NK-92 (cell line): ENCODE data around the gene GMFB.

Source experiments
- DNase-seq: peaks from one replicate; lab custom pipeline; 2025; ENCODE audit not compliant: unreplicated experiment; lab: John Stamatoyannopoulos, UW

The GMFB gene

DNA sequence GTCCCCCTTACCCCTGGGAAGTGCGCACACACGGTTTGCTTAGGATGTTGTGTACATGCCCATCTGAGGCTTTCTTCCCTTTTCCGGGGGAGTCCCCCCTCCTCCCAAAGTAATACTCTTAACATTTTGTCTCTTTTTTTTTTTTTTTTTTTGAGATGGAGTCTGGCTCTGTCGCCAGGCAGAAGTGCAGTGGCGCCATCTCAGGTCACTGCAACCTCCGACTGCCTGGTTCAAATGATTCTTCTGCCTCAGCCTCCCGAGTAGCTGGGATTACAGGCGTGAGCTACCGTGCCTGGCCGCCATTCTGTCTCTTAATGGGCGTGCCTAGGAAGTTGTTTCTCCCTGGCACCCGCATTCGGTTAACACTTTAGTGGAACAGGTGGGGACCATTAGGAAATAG, 4.5 kb upstream of the GMFB start:
- DNase-seq, result no peak

DNA sequence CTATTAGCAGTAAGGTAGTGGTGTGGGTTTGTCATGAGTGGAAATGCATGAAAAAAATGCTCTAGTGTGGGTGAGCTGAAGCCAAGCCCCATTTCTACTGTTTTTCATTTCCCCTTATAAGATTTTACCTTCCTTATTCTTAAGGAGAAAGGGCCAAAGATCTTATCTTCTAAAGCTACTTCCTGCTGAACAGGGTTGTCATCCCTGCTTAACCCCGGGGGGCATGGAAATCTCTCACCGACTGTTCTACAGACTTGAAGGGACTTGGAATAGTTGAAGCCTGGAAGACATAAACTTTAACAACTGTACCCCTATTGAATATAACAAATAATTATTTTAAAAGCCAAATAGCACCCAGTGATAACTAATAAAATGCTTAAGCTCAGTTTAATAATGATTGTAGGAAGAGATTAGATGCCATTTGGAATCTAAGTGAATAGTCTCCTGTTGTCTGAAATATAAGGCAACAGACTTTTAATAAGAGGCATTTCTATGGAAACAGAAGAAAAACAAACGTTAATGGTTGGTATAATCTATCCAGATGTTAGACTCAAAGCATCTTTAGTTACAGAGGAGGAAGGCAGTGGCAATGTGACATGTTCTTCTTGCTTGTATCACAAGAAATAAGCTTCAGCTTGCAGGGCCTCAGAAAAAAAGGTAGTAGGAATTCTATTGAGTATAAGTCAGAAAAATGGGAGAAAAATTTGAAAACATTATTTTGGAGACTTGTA, 1.8 kb upstream of the GMFB start:
- no peak for DNase-seq

DNA sequence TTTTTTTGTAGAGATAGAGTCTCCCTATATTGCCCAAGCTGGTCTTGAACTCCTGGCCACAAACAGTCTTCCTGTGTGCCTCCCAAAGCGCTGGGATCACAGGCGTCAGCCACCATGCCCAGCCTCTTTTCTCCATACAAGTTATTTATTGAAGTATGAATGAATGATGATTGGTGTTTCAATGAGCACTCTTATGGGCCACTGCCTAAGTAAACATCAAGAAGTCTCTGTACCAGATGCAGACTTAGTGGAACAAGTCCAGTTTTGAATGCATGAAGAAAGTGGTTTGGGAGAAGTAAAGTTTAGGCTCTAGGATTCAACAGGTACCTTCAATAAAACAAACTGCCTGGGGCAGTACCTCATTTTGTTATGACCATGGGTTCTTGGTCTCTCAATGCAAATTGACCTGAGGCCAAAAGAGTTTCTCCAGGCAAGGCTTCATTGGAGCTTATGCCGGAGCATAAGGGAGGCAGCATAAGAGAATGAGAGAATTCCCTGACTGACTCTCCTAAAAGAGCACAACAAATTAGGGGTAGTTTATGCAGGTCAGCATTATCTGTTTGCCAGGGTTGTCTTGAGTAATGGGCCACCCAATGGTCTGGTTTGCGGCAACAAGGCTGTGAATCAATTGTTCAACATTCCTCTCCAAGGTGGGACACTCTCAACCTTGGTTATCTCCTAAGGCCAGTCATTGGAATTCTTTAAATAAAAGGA, 1.1 kb upstream of the GMFB start:
- DNase-seq, result no peak

DNA sequence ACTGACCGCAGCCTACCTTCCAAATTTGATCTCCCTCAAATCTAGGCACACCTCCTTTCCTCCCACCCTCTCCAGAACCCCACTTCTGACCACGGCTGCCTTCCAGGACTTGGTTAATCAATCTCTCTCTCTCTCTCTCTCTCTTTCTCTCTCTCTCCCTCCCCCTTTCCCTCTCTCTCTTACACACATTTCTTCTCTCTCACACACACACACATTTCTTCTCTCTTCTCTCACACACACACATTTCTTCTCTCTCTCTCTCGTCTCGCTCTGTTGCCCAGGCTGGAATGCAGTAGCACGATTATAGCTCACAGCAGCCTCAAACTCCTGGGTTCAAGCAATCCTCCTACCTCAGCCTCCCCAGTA, 521 bp upstream of the GMFB start:
- DNase-seq, result no peak

DNA sequence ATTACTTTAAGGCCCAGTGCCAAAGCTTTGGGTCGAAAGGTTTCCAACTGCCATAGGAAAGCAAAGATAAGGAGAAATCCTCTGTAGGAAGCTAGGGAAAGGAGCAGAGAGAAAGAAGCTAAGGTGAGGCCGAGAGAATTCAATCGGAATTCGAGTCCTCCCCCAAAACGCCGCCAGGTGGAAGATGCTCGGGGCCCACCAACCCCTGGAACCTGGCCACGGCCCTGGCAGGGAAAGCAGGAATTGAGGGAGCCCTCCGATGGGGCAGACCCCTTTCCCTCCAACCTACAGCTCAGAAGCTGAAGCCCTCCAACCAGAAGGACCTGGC, 498 bp downstream of the GMFB start:
- no peak for DNase-seq

DNA sequence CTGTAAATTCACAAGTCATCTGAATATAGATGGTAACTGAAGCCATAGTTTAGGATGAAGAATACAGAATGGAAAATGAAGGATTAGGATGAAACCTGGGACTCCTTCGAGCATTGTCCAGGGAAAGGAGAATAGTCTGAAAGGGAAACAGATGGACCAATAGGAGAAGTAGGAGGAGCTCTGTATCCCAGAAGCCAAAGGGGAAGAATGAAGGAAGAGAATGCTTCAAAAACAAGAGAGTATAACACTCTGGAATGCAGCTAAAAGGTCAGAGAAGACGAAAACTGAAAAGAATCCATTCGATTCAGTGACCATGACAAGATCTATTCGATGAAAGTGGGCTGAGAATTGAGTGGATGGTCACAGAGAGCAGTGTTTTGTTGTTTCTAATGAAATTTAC, 1.0 kb downstream of the GMFB start:
- DNase-seq, result no peak

DNA sequence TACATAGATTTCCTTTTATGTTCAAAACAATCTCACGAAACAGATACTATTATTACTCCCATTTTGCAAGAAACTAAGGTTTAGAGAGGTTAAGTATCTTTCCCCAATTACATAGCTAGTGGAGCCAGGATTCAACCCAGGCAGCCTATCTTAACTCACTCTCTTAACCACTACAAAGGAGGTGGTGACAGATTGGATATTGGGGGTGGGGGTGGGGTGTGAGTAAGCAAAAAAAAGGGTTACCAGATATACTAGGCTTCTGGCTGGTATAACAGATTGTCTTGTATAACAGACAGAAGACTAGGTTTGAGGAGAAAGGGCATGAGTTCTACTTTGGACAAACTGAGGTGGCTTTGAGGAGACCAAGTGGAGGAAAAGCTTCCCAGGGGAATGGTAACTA, 2.1 kb downstream of the GMFB start:
- DNase-seq, result no peak

DNA sequence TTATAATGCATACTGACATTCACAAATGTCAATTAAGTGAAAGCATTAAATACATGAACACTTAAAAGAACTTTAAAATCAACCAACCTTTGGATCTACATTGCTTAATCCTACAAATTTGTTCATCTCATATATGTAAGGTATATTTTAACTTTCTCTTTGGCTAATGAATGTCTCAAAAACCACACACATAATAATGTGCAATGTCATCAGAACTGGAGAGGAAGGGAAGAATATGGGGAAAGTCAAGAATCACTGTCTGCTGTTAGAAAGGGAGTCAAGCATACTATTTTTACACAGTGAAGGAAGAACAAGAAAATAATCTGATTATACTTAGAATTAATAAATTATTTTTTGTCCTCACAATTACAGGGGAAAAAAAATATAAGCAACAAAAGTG, 4.9 kb downstream of the GMFB start:
- no peak for DNase-seq

DNA sequence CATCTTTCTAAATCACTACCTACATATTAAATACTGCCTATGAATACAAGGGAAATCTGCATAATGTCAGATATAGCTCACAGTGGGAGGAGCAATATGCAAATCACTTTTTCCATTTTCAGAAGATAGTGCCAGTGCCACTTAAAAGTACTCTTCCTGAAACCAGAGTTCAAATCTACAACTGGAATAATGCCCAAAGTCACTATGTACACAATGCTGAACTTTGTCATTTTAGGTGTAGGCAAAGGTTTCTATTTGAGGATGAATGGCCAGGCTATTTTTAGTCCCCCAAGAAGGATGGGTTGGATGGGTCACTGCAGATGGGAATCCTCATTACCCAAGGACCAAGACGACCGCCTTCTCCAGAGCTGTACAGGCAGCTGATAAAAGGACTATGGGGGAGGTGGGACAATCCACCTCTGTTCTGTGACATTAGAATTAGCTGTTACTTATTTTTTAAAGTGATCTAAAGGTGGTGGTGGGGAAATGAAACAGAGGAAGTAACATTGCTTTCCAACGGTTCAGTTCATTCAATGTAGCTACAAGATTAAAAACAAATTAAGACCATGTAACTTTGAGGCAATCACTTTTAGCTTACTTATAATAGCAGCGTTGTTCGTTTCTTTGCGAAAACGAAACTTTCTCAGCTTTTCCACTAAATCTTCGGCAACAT, 5.6 kb downstream of the GMFB start:
- no peak for DNase-seq

DNA sequence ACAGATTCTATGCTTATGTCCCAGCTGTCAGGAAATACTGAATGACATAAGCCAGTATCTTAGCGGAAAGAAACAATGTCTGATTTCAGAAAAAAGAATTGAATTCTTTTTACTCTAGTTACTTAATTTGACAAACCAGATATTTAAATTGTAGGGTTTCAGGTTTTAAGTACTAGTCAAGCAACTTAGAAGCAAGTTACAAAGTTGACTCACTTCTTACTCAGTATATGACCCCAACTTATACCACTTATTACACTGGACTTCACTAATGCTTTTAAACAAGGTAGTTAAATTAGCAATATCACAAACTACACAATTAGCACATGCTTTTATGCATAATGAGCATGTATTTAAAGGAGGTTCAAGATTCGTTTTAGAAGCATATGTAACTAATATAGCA, 7.1 kb downstream of the GMFB start:
- no peak for DNase-seq

DNA sequence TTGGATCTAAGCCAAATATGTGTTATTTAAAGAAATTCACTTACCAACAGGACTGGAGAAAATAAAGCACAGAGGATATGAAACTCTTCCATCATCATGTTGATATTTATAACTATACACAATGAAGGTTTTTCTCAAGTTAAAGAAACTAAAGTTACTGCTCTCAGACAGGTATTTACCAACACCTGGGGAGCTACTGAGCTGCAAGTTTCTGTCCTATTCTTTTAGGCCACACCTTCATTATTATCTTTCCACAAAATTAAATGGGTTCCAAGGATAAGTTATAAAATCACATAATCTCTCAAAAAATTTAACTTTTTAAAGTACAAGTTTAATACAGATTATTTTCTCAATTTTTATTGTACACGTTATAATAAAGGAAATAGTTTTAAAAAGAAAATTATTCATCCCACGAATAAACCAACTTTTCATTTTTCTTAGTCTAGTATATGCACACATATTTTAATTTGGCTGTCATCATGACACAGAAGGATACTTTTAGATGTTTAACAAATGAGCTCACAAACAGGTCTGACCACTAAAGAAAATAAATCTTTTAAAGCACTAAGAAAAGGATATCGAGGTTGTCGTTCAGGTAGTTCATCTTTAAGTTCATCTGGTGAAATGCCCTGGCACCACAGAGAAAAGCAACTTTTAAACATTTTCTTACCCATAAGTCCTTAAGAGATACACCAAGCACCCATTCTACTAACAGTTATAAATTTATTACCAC, 7.8 kb downstream of the GMFB start:
- DNase-seq, result no peak

DNA sequence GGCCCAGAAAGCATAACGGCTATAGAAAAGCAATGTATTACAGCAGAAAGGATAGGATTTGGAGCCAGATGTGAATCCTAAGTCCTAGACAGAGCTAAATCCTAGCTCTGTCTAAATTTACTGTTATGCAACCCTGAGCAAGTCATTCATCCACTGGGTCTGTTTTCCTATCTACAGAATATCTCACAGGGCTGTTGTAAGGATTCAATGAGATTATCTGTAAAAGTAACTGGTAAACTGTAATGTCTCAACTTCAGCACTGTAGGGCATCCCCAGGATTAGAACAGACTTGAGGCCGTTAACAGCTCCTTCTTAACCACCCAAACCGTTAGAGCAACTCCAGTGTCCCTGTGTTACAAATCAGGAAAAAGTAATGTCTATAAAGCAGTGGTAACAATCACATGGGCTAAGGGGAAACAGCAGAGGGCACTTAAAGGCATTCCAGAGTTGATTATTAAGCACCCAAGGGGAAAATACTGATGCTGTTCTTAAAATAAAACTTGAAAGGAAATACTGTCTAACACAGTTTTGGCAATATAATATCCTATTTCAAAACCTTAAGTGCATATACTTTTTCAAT, 10.1 kb downstream of the GMFB start:
- DNase-seq, result no peak

DNA sequence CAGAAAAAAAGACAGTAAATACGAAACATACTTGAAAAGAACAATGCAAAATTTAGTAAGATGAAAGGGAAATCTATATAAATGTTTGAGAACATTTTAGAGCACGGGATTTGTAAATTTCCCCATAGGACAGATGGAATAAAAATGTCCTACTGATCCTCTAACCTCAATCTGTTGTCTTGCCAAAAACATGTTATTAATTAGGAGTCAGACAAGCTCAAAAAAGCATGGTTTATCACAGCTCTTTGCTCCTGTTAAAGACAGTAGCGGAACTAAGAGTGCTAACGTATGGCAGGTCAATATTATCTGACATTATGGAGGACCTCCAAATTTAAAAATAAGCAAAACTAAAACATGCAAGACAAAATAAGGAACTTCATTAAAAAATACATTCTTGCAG, 12.9 kb downstream of the GMFB start:
- DNase-seq, result no peak

DNA sequence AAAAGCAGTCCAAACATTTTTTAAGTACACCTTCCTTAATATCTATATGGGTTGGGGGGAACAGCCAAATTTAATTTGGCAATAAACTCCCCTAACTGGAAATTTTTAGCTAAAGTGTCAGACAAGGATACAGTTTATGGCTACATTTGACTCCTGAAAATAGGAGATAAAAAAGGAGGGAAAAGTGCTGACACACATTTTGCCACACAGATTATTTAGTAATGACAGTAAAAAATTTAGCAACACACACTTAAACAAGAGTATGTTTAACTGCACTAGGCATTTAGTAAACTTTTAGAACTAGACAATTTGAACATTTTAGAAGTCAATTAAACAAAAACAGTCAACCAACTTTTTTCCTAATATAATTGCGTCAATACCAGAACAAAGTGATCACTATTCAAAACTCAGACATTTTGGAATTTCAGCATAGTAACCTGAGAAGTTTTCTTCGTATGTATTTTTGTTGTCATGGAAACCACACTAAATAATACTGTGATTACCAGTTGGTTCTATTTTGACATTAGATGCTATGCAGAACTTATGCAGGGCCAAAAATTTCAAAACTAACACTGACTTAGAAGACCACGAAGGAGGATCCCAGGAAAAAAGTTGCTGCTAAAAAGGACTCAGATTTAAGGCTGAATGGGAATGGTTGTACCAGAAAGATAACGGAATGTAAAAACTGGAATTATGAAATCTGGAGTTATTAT, 13.4 kb downstream of the GMFB start:
- no peak for DNase-seq

DNA sequence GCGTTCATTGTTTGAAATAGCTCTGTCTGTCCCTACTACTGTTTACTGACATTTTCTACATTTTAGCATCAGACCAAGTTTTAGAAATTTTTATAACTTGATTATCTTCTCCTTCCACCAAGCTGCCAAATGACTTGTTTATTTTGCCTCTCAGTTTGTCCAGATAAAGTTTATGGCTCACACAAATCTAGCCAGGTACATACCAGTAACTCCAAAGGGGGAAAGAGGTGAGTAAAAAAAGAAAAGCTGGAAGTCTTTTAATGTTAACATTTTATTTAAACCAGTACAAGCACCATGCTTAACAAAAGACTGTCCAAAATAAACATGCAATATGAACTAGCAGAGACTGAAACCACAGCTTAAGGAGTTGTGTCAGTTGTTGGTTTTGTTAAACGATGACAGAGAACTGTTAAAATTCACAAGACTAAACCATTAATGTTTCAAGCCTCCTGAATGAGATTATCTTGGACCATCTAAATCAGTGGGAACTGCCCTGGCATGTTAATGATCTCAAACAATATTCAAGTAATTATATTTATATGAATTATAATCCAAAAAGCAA, 14.5 kb downstream of the GMFB start:
- DNase-seq, result no peak

DNA sequence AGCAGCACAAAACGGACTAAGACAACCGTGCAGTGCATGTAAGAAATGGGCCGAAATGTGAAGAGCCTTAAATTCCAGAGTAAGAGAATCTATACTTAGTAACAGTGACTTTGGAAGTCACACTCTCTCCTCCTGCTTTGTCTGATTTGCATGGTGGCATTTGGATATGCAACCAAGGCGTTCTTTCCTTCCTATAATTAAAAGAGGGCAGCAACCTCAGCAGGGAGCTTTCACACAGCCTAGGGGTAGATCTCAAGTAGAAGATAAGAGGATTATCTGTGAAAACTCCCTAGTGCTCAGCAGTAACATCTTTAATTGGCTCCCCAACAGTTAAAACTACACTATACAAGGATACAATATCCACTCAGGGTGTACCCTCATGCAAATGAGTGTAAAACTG, 16.5 kb downstream of the GMFB start:
- DNase-seq, result no peak

DNA sequence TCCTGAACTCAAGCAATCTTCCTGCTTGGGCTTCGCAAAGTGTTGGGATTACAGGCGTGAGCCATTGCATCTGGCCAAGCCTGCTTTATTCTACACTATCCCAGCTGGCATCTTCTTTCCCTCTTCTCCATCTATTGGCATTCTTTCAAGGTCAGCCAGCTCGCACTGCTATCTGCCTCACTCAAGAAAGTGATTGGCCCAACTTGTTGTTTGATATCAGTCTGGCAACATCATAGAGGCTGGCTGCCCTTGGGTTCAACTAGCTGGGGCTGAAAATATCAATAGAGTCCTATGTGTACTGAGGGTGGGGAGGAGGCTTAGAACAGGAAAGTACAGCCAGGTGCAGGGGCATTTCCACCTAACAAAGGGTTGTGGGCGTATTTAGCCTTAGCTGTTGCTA, 17.1 kb downstream of the GMFB start:
- no peak for DNase-seq

DNA sequence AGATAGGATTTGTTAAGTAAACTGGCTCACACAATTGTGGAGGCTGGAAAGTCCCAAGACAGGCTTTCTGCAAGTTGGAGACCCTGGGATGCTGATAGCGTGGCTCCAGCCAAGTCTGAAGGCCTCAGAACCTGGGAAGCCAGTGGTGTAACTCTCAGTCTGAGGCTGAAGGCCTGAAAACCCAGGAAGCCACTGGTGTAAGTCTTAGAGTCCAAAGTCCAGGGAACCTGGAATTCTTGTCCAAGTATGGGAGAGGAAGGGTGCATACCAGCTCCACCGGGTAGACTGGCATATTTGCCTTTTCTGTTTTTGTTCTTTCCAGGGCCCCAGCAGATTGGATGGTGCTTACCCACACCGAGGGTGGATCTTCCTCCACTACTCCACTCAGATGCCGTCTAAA, 18.1 kb downstream of the GMFB start:
- DNase-seq, result no peak

DNA sequence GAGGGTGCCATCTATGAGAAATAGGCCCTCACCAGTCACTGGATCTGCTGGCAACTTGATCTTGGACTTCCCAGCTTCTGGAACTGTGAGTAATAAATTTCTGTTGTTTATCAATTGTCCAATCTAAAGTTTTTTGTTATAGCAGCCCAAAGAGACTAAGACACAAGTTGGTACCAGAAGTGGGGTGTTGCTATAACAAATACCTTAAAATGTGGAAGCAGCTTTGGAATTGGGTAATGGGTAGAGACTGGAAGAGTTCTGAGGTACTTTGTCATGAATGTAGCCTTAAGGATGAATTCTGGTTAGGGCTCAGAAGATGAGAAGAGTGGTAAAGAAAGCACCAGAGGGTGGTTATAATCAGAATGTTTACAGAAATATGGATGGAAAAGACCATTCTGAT, 21.5 kb downstream of the GMFB start:
- no peak for DNase-seq

DNA sequence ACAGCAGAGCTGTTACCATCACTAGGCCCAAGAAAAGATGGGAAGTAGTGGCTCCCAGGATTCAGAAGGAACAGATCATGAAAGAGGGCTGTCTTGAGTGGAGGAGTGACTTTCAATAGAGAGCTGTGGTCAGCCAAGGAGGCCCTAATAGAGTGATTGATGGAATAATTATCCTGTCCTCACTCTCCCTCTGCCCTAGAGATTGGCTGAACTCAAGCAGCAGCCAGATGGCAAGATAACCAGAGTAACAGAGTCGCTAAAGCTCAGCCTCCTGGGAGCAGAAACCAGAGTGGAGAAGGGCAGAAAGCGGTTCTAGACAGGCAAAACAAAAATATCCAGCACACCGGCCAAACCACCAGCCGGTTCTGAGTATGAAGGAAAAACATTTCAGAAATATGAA, 23.1 kb downstream of the GMFB start:
- DNase-seq, result no peak

DNA sequence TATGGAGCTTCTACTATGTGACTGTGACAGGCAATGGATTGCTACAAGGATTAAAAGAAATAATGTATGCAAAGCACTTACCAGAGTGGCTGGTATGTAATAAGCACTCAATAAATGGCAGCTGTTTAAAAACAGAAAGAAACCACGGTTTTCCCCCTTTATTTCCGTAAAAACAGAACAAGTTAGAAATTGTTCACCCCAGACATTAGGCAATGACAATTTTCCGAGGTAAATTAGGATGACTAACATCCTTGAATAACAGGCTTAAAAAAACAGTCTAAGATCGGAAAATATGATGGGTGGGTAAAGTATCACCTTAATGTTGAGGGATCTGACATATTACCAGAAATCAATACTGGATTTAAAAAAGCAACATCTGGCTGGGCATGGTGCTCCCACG, 26.7 kb downstream of the GMFB start:
- no peak for DNase-seq
